NCI-H2196 (cell line): ENCODE data around the gene SPTB.

ENCODE experiments used
- DNase-seq: peaks from one replicate; lab custom pipeline; 2025; ENCODE audit not compliant: unreplicated experiment; lab: John Stamatoyannopoulos, UW

SPTB gene

GRCh38 chr14:64889352-64889751 is 9.6 kb upstream of the SPTB start:
- DNase-seq, result no peak

GRCh38 chr14:64885559-64885958 is 5.9 kb upstream of the SPTB start:
- DNase-seq, result no peak

- DNase-seq, result peak; percentile 77
These were observed 764 bp upstream of the SPTB start for GRCh38 chr14:64880221-64881121.

DNA sequence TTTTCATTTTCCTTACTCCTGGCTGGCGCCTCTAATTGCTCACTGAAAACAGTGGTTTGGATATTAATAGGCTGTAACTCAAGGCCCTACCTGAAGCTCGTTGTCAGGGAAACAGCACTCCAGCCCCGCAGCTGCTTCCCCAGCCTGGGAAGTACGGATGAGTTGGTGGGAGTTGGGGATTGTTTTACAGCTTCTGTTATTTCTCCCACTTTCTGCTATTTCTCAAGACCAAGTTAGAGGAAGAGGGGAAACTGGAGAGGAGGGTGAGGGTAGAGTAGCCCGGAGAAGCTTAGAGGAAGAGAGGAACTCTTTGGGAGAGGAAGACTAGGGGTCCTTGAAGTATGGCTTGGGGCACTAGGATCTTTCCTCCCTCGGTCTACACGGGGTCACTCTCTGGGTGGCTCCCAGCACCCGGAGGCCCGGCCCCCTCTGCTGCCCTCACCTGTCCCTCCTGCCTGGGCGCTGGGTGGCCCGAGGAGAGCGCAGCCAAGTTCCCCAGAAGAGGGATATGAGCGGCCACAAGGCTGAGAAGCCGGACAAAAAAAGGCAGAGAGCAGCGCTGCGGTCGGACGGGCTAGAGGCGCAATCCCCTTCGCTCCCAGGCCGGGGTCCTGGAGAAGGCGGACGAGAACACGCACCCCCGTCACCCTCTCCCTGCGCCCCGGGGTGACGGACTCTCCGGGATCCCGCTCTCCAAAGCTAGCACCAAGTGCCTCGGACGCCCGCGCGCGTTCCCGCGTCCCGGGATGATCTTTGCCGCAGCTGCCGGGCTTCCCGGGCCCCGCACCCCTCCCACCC is 671 bp downstream of the SPTB start:
- peak; percentile 31 for DNase-seq

DNA sequence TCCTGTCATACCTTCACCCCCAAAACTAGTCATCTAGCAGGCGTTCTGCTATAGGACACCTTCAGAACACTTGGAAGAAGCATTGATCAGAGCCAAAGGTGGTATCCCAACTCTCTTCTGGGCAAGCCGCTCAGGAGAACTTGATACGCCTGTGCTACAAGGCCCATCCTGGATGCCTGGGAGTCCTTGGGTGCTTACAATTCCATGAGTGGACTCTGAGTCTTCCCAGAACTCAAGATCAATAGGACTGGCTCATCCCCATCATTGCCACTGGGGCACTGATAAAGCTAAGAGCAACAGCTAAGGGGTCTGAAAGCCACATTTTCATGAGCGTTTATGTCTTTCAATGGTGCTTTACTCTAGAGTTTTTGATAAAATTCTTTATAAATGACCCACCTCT is 1.9 kb downstream of the SPTB start:
- DNase-seq, result no peak

DNA sequence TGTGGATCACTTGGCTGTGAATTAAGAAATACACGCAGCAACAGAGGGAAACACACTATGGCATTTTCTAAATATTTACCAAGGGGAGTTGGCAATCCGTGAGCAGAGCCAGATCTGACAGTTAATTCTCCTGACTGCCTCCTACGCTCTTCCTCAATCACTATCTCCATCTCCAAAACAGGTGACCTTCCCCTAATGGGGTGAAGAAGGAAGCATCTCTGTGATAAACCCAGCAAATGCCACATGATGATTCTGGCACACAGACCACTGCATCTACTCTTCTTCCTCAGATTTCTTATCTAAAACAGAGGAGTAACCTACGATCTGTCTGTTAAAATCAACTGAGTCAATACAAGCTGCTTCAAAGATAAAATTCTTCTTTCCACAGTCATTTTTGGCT is 4.4 kb downstream of the SPTB start:
- DNase-seq, result no peak

GRCh38 chr14:64873506-64874219 is 6.0 kb downstream of the SPTB start:
- no peak for DNase-seq

DNA sequence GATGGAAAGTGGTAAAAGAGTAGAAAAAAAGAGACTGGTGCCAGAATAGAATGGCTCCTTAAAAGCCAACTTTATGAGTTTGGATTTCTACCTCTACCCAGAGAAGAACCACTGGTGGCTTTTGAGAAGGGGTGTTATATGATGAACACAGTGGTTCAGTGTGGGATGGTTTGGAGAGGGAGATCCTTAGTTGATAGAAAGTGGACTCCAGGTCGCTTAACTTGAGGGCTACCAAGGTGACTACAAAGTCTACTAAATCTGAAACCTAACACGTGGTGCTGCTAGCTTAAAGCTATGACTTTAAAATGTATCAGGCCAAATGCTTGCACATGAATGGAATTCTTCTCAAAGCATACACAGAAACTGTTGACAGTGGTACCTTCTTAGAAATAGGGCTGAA is 8.4 kb downstream of the SPTB start:
- DNase-seq, result no peak

DNA sequence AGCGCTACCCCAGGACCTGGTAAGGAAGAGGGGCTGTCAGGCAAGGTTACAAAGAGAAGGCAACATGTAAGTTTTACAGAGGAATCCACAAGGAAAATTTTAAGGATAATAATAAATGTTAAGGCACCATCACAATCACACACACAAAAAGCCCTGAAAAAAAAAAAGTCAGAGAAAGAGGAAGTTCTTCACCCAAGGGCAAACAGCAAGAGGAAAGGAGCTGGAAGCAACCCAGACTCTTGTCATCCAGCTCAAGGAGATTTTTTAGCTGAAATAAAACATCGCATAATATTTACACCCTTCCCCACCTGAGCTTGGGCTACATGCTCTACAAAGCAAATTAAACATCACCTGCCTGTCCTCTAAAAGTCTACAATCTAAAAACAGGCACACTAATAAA is 9.5 kb downstream of the SPTB start:
- DNase-seq, result no peak

DNA sequence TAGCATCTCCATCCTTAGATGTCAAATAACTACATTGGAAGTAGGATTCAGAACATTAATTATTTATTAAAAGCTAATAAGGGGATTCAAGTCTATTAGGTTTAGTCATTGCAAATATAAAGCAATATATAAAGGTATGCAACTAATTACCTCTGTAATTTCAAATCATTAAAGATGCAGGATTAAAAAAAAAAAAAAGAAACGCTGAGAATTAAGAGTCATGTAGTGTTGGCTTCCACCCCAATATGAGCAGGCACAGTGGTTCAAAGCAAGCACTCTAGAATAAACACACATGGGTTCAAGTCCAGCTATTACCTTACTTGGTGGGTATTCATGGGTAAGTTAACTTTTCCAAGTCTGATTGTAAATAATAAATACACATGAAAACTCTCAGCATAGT is 10.9 kb downstream of the SPTB start:
- DNase-seq, result no peak

GRCh38 chr14:64868379-64868778 is 11.3 kb downstream of the SPTB start:
- DNase-seq, result no peak

DNA sequence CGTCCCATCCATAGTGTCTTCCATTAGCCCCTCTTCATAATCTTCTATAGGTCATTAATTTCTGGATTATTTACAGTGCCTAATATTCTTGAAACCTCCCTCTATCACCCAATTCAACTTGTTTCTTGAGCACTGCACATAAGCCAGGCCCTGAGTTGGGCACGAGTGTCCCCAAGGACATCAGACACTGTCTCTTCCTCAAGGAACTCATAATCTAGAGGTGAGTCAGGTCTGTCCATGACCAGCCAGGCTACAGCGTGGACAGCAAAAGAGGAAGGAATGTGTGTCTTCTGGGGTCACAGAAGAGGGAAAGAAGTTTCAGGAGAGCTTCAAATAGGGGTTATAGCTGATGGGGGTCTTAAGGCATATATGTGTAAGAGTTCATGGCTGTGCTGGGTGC is 12.5 kb downstream of the SPTB start:
- DNase-seq, result no peak

DNA sequence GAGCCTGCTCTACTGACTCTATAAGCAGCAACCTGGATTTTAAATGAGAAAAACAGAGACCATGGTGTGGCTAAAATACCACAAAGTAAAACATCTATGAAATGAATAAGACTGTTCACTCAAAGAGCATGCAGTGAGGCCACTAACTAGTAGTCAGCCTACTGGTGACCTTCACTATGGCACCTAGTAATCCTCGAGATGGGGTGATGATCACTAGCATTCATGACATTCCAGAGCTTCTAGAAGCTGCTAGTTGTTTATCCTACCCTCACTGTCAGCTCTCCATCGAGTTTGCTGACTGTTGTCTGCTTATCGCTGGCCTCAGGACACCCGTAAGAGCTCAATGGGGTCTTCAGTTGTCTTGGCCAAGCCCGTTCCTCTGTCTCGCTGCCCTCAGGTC is 13.7 kb downstream of the SPTB start:
- DNase-seq, result no peak

GRCh38 chr14:64865109-64865508 is 14.6 kb downstream of the SPTB start:
- DNase-seq, result no peak

DNA sequence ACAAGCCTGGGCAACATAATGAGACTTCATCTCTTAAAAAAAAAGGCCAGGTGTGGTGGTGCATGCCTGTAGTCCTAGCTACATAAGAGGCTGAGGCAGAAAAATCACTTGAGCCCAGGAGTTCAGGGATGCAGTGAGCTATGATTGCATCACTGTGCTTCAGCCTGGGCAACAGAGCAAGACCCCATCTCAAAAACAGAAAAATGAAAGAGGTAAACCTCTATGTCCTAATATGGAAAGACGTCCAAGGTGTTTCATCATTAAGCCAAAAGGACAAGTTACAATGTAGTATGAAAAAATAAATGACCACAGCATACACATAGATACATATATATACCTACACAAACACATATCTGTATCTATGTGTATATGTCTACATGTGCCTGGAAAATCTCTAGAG is 15.4 kb downstream of the SPTB start:
- DNase-seq, result no peak

GRCh38 chr14:64861916-64862315 is 17.8 kb downstream of the SPTB start:
- DNase-seq, result no peak

DNA sequence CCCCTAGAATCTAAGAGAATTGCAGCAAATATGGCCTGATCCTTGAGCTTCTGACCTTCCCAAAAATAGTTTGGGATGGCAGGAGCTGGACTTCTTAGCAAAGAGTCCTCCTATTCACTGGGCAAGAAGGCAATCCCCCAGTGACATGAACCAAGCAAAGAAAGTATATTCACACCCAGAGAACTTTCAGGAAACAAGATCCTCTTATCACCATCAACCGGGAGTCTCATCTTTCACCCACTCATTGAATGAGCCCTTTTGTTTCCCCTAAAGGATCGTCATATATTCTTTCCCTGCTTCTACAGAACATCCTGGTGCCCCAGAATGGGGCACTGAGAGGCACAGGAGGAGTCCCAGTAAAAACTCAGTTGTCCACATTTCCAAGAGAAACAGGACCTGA is 19.7 kb downstream of the SPTB start:
- DNase-seq, result no peak

DNA sequence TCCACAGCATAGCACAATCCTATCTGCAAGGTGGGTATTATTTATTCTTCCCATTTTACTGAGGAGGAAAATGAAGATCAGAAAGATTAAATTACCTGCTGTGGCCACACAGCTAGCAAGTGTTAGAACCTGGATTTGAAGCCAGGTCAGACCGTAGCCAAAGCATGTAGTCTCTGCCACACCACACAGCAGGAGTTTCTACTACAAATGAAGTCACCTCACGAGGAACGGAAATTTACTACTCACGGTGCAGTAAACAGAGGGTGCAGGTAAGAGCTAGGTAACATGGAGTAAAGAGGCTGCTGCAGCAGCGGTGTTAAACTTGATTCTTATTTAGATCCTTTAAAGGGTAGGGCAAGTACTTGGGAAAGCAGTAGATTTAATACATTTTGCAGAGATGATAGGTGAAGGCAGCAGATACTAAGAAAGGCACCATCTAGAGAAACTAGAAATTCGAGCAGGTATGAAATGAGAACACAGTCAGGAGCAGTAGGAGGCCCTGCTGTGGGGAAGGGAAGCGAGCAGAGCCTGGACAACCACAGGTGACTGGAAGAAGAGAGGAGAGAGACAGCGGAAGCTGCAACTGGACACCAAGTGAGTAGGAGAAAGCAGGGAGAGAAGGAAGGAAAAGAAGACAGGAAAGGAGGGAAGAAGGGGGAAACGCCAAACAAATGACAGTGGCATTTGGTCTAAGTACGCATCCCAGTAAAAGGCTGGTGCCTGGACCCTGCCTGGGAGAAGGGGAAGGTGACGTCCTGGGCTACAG is 21.5 kb downstream of the SPTB start:
- DNase-seq, result peak; percentile 19

- DNase-seq, result no peak
These were observed 22.9 kb downstream of the SPTB start for GRCh38 chr14:64856529-64857445.
